Left cardiac atrium (tissue), 4 donors: ENCODE results near the gene PANK2. TPM values are rescaled to one million over a fixed set of nuclear protein-coding genes. Genes with fewer than 3 reads are reported as not detected.

Source experiments
- ATAC-seq, 2 donors: fragments of 200-7000 bp; cut with Tn5 transposase; one replicate each; pipeline ENCODE4 v1.9.1; 2020; ENCODE audit warnings: mild to moderate bottlenecking in 2 of 2, moderate library complexity in 2 of 2
- DNase-seq: peaks from one replicate; pipeline ENCODE4 v3.0.0-alpha.2; 2020
- intact Hi-C, 2 donors: fragments of 100-400 bp; cut with DNase I; formaldehyde crosslinking; loops; one replicate each; pipeline versions ENCODE4 v1.14.1 to v1.15.1; 2022 to 2023
- total RNA-seq, 2 donors: library from RNA; stranded (reverse); fragmentation: NEBNext Ultra II Directional; extraction: Animal tissue kit (Norgen Biotek cat#: 25700); gene quantifications; one replicate each; pipeline ENCODE4 v1.2.1, GENCODE V29; 2021
- donor health status: DM: no; HTN: yes; CAD: no.
- donor health status: DM: no; HTN: yes; CAD: no; lungs with severe emphysema.
- donor health status: DM: yes; HTN: yes; CAD: no.
- donor health status: Dilated cardiomyopathy.

PANK2 gene
- total RNA-seq, 2 donors from 2014 or later = 18.7 to 23.8 TPM

- DNase-seq (no peak), ATAC-seq (no peak)
- intact Hi-C loops = no loop called here
Measured at GRCh38 chr20:3922223-3922982, 33.2 kb downstream of the PANK2 start.

- intact Hi-C loops = no loop called here
- DNase-seq (no peak), ATAC-seq (no peak)
Measured at GRCh38 chr20:3922983-3923339, 33.8 kb downstream of the PANK2 start.

- intact Hi-C loops = no loop called here
- DNase-seq (no peak), ATAC-seq (no peak)
Measured at GRCh38 chr20:3923818-3924217, 34.6 kb downstream of the PANK2 start.

GRCh38 chr20:3924304-3925112 lies 35.3 kb downstream of the PANK2 start:
- ATAC-seq (peak; percentile 21 to 64), DNase-seq (peak; percentile 51)
- intact Hi-C loops = no loop called here

- DNase-seq (no peak), ATAC-seq (no peak)
- intact Hi-C loops = no loop called here
Measured at GRCh38 chr20:3925113-3925695, 36.0 kb downstream of the PANK2 start.

GRCh38 chr20:3925899-3926638 lies 36.9 kb downstream of the PANK2 start:
- no peak for DNase-seq
- intact Hi-C loops = no loop called here
- no peak for ATAC-seq

GRCh38 chr20:3927486-3928291 lies 38.5 kb downstream of the PANK2 start:
- intact Hi-C loops = no loop called here
- ATAC-seq (peak; percentile 9 to 13), DNase-seq (no peak)

GRCh38 chr20:3929713-3930060 lies 40.5 kb downstream of the PANK2 start:
- DNase-seq (no peak), ATAC-seq (peak in 1 of 2 donors; percentile 18)
- intact Hi-C loops = no loop called here

- intact Hi-C loops = no loop called here
- DNase-seq = no peak
- ATAC-seq = no peak
Measured at GRCh38 chr20:3930265-3931206, 41.3 kb downstream of the PANK2 start.

- intact Hi-C loops = no loop called here
- DNase-seq = no peak
- no peak for ATAC-seq
Measured at GRCh38 chr20:3931664-3932063, 42.5 kb downstream of the PANK2 start.

GRCh38 chr20:3932277-3932676 lies 43.1 kb downstream of the PANK2 start:
- peak in 1 of 2 donors; percentile 5 for ATAC-seq
- intact Hi-C loops = no loop called here
- DNase-seq = no peak

- DNase-seq (no peak), ATAC-seq (no peak)
- intact Hi-C loops = no loop called here
Measured at GRCh38 chr20:3932681-3933080, 43.5 kb downstream of the PANK2 start.

GRCh38 chr20:3933218-3933617 lies 44.0 kb downstream of the PANK2 start:
- intact Hi-C loops = no loop called here
- DNase-seq (no peak), ATAC-seq (no peak)

GRCh38 chr20:3934624-3935023 lies 45.4 kb downstream of the PANK2 start:
- ATAC-seq (peak in 1 of 2 donors; percentile 4), DNase-seq (no peak)

GRCh38 chr20:3935295-3935955 lies 46.2 kb downstream of the PANK2 start:
- intact Hi-C loops = no loop called here
- peak; percentile 54 for DNase-seq

More at GRCh38 chr20:3934624-3935023, 45.4 kb downstream of the PANK2 start:
- intact Hi-C loops = no loop called here

GRCh38 chr20:3935956-3936340 lies 46.8 kb downstream of the PANK2 start:
- intact Hi-C loops = no loop called here
- ATAC-seq (no peak), DNase-seq (no peak)

More at GRCh38 chr20:3935295-3935955, 46.2 kb downstream of the PANK2 start:
- peak; percentile 77 to 90 for ATAC-seq

GRCh38 chr20:3937618-3938017 lies 48.4 kb downstream of the PANK2 start:
- intact Hi-C loops = no loop called here
- ATAC-seq (no peak), DNase-seq (no peak)
